B cell (primary cell): ENCODE measurements around the gene STEAP1B. TPM values are rescaled to one million over a fixed set of nuclear protein-coding genes. Genes with fewer than 3 reads are reported as not detected.

Experiments used
- ATAC-seq: fragments of 200-7000 bp; cut with Tn5 transposase; one replicate; pipeline ENCODE4 v1.10.0; 2021; ENCODE audit warnings: low read depth, mild to moderate bottlenecking, moderate number of reproducible peaks, moderate library complexity
- CTCF ChIA-PET: fragments of 350-600 bp; sonication (Branson Sonifier 250); formaldehyde crosslinking; loops from one replicate; lab custom pipeline; 2021; ENCODE audit warnings: antibody characterized with exemption, inconsistent platforms; lab: Charles Lee
- POLR2A ChIA-PET: fragments of 350-600 bp; sonication (Branson Sonifier 250); formaldehyde crosslinking; loops from one replicate; lab custom pipeline; 2021; ENCODE audit warnings: antibody characterized with exemption; lab: Charles Lee
- DNase-seq: peaks from one replicate; pipeline ENCODE4 v3.0.0; 2013
- H2AFZ ChIP-seq: 2 replicates; pipeline ENCODE4 v1.6.1; 2012; ENCODE audit warnings: mild to moderate bottlenecking, low read depth, low read length; ENCODE audit not compliant: insufficient read depth, poor library complexity, severe bottlenecking
- H3K27ac ChIP-seq, 2 donors: 1 replicate in 1 of 2; 2 replicates in 1 of 2; pipeline ENCODE4 v1.5.1; 2012 to 2013; ENCODE audit warnings: low read length in 2 of 2, mild to moderate bottlenecking in 2 of 2, moderate library complexity in 1 of 2
- H3K27me3 ChIP-seq, 4 experiments: fragments of 200-600 bp in 1 of 4; sonication (generic) in 1 of 4; replicated peaks in 1 of 4; 1 replicate in 2 of 4; 2 replicates in 2 of 4; pipeline versions ENCODE4 v1.6.1 to v1.7.0; 2013 to 2016; ENCODE audit warnings: low read length in 3 of 4, mild to moderate bottlenecking in 2 of 4, mixed read lengths in 1 of 4, moderate library complexity in 1 of 4; ENCODE audit not compliant: insufficient read depth in 4 of 4, control insufficient read depth in 3 of 4; ENCODE audit errors: control extremely low read depth in 1 of 4
- H3K36me3 ChIP-seq, 2 experiments: replicated peaks in 1 of 2; 1 replicate in 1 of 2; 2 replicates in 1 of 2; pipeline versions ENCODE4 v1.6.1 to v1.7.1; 2013; ENCODE audit warnings: low read length in 1 of 2; ENCODE audit not compliant: insufficient read depth in 2 of 2, control insufficient read depth in 1 of 2; ENCODE audit errors: control extremely low read depth in 1 of 2, extremely low read depth in 1 of 2
- H3K4me1 ChIP-seq, 2 donors: fragments of 200-600 bp in 1 of 2; sonication (generic) in 1 of 2; 1 replicate in 1 of 2; 2 replicates in 1 of 2; pipeline versions ENCODE4 v1.5.1 to v1.6.1; 2013 to 2017; ENCODE audit warnings: low read length in 2 of 2; ENCODE audit not compliant: control insufficient read depth in 2 of 2, insufficient read depth in 2 of 2
- H3K4me2 ChIP-seq: replicated peaks from 2 replicates; pipeline ENCODE3; 2012; ENCODE audit warnings: mild to moderate bottlenecking, low read depth, low read length; ENCODE audit not compliant: poor library complexity, severe bottlenecking
- H3K4me3 ChIP-seq, 5 experiments: fragments of 200-600 bp in 1 of 5; sonication (generic) in 1 of 5; 1 replicate in 3 of 5; 2 replicates in 2 of 5; pipeline versions ENCODE4 v1.5.1 to v1.7.0; 2011 to 2016; ENCODE audit warnings: low read length in 4 of 5, mild to moderate bottlenecking in 4 of 5, low read depth in 2 of 5, control low read depth in 1 of 5, moderate library complexity in 1 of 5; ENCODE audit not compliant: insufficient read depth in 1 of 5; ENCODE audit errors: control extremely low read depth in 1 of 5, extremely low read depth in 1 of 5
- H3K79me2 ChIP-seq: fragments of 200-600 bp; sonication (generic); one replicate; pipeline ENCODE4 v1.6.0; 2016; ENCODE audit warnings: low read length; ENCODE audit not compliant: control insufficient read depth, insufficient read depth
- H3K9ac ChIP-seq: fragments of 200-600 bp; sonication (generic); 2 replicates; pipeline ENCODE4 v1.6.1; 2017; ENCODE audit warnings: mild to moderate bottlenecking, low read length, moderate library complexity
- H3K9me3 ChIP-seq, 3 donors: one replicate each; pipeline versions ENCODE4 v1.6.1 to v1.7.1; 2013; ENCODE audit warnings: low read length in 2 of 3; ENCODE audit not compliant: control insufficient read depth in 2 of 3, insufficient read depth in 1 of 3; ENCODE audit errors: control extremely low read depth in 1 of 3
- H4K20me1 ChIP-seq: 2 replicates; pipeline ENCODE4 v1.6.0; 2012; ENCODE audit warnings: mild to moderate bottlenecking, low read length; ENCODE audit not compliant: insufficient read depth, control insufficient read depth, poor library complexity, severe bottlenecking
- H3K27ac Mint-ChIP-seq: one replicate; pipeline ENCODE4 v1.8.0; 2021; ENCODE audit warnings: mixed read lengths
- H3K27me3 Mint-ChIP-seq: one replicate; pipeline ENCODE4 v1.8.0; 2021; ENCODE audit warnings: mixed read lengths
- H3K4me1 Mint-ChIP-seq: one replicate; pipeline ENCODE4 v1.8.0; 2021; ENCODE audit warnings: mixed read lengths
- H3K4me3 Mint-ChIP-seq: one replicate; pipeline ENCODE4 v1.8.0; 2021; ENCODE audit warnings: mixed read lengths
- H3K9me3 Mint-ChIP-seq: one replicate; pipeline ENCODE4 v1.8.0; 2022; ENCODE audit warnings: mixed read lengths; ENCODE audit not compliant: insufficient read depth
- CTCF ChIP-seq: fragments of 200-600 bp; IDR thresholded peaks from one replicate; pipeline ENCODE4 v1.8.0; 2022; ENCODE audit warnings: antibody characterized with exemption, mild to moderate bottlenecking
- EZH2 ChIP-seq: IDR thresholded peaks from 2 replicates; pipeline ENCODE4 v1.6.1; 2012; ENCODE audit warnings: borderline replicate concordance, low read depth, mild to moderate bottlenecking, moderate library complexity, low read length; ENCODE audit not compliant: insufficient read depth, poor library complexity, severe bottlenecking
- WGBS: methylation state at CpG from one replicate; pipeline ENCODE4 v1.1.5; 2013; ENCODE audit warnings: missing lambda C conversion rate; ENCODE audit not compliant: insufficient coverage; 5-methylcytosine and 5-hydroxymethylcytosine counted together
- intact Hi-C: fragments of 100-400 bp; cut with micrococcal nuclease; formaldehyde crosslinking; loops from one replicate; pipeline ENCODE4 v1.10.0; 2022
- polyA plus RNA-seq: library from polyadenylated mRNA; depleted of rRNA; stranded (reverse); fragments of >200 nt; gene quantifications from 2 replicates; pipeline ENCODE4 v1.2.3, GENCODE V29; 2012
- total RNA-seq, 2 donors: library from RNA; stranded (reverse); fragments of 120-200 nt in 1 of 2; gene quantifications; 1 replicate in 1 of 2; 2 replicates in 1 of 2; pipeline versions ENCODE4 v1.2.3 to v1.2.4, GENCODE V29; 2013 to 2022

STEAP1B gene
- total and polyA plus RNA-seq, 2 donors (not counting 1 experiment from before 2014, with no cell fraction given) = 8.8 to 24.7 TPM

- H3K4me2 ChIP-seq = no peak overlapping the region
- CTCF ChIA-PET = no interaction called here
- peaks cover 21% of the 10 kb centered on the region for H3K4me1 Mint-ChIP-seq
- DNase-seq (no peak), ATAC-seq (no peak)
- POLR2A ChIA-PET = no interaction called here
- H4K20me1 ChIP-seq = no peaks in the 10 kb centered on the region
- no peaks in the 10 kb centered on the region for H3K79me2 ChIP-seq
- peaks cover 10% of the 10 kb centered on the region in 2 donors for H3K4me1 ChIP-seq
- no peak overlapping the region for H3K4me3 Mint-ChIP-seq
- peaks cover 9% of the 10 kb centered on the region for H3K27me3 Mint-ChIP-seq
- no peak overlapping the region for H2AFZ ChIP-seq
- H3K4me3 ChIP-seq = no peak overlapping the region
- H3K27ac ChIP-seq = no peak overlapping the region
- H3K9ac ChIP-seq = no peak overlapping the region
- H3K36me3 ChIP-seq = no peaks in the 10 kb centered on the region
- no peaks in the 10 kb centered on the region for H3K9me3 Mint-ChIP-seq
- TF ChIP-seq EZH2 (no peak), CTCF (no peak)
- no peaks in the 10 kb centered on the region for H3K27me3 ChIP-seq
- H3K9me3 ChIP-seq = no peaks in the 10 kb centered on the region
- intact Hi-C loops = no loop called here
- no peak overlapping the region for H3K27ac Mint-ChIP-seq
Measured at GRCh38 chr7:22399091-22399490, 100.9 kb downstream of the STEAP1B start.

GRCh38 chr7:22397981-22398380 lies 102.0 kb downstream of the STEAP1B start:
- Histone ChIP-seq H3K9me3 (no peaks in the 10 kb centered on the region), H4K20me1 (no peaks in the 10 kb centered on the region), H2AFZ (no peak overlapping the region), H3K4me3 (no peak overlapping the region), H3K4me1 (peaks cover 9% of the 10 kb centered on the region in 2 donors), H3K9ac (no peak overlapping the region), H3K36me3 (no peaks in the 10 kb centered on the region), H3K27me3 (no peaks in the 10 kb centered on the region), H3K27ac (no peak overlapping the region), H3K4me2 (no peak overlapping the region), H3K79me2 (no peaks in the 10 kb centered on the region)
- H3K9me3 Mint-ChIP-seq = no peaks in the 10 kb centered on the region
- DNase-seq (no peak), ATAC-seq (no peak)
- CTCF ChIA-PET = no interaction called here
- peaks cover 14% of the 10 kb centered on the region for H3K4me1 Mint-ChIP-seq
- intact Hi-C loops = no loop called here
- POLR2A ChIA-PET = no interaction called here
- peaks cover 9% of the 10 kb centered on the region for H3K27me3 Mint-ChIP-seq
- no peak overlapping the region for H3K4me3 Mint-ChIP-seq
- TF ChIP-seq EZH2 (no peak), CTCF (no peak)
- H3K27ac Mint-ChIP-seq = no peak overlapping the region
- 94% methylated on average over 4 of the region's 5 CpGs for WGBS
